ENCODE results near the gene CDKN1B. TPM values are rescaled to one million over a fixed set of nuclear protein-coding genes. Genes with fewer than 3 reads are reported as not detected.

CDKN1B gene
- polyA plus RNA-seq, 1 experiment = 23.1 TPM

DNA sequence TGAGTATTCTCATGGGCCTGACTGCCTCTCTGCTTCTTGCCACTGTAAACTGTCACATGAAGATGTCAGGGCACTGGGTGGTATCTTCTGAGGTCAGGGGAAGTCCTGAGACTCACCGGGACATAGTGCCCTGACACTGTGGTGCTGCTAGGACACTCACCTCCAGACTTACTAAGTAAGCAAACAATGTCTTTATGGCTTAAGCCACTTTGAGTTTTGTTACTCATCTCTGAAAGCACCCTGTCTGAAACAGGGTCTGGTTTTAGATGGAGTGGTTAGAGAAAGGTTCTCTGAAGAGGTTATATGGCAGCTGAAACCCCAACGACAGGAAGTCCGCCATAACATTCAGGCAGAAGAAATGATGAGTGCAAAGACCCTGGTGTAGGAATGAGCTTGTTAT is 43.9 kb upstream of the CDKN1B start:
- Histone ChIP-seq H3K9me3 (ENCODE audit: control insufficient read depth, insufficient read depth, low read length) (no peaks in the 10 kb centered on the region), H3K4me3 (ENCODE audit: low read depth, low read length) (no peak overlapping the region), H3K27ac (ENCODE audit: low read depth, low read length) (no peak overlapping the region), H3K27me3 (ENCODE audit: control insufficient read depth, insufficient read depth, low read length) (no peaks in the 10 kb centered on the region)
- TF ChIP-seq, protein P1, sequence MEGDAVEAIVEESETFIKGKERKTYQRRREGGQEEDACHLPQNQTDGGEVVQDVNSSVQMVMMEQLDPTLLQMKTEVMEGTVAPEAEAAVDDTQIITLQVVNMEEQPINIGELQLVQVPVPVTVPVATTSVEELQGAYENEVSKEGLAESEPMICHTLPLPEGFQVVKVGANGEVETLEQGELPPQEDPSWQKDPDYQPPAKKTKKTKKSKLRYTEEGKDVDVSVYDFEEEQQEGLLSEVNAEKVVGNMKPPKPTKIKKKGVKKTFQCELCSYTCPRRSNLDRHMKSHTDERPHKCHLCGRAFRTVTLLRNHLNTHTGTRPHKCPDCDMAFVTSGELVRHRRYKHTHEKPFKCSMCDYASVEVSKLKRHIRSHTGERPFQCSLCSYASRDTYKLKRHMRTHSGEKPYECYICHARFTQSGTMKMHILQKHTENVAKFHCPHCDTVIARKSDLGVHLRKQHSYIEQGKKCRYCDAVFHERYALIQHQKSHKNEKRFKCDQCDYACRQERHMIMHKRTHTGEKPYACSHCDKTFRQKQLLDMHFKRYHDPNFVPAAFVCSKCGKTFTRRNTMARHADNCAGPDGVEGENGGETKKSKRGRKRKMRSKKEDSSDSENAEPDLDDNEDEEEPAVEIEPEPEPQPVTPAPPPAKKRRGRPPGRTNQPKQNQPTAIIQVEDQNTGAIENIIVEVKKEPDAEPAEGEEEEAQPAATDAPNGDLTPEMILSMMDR (IDR thresholded peaks at IDR 0.05; ENCODE audit: low read depth, low read length) = no peak
- no peak for DNase-seq (ENCODE audit: low read depth, low spot score)
- ChIA-PET POLR2A (no interaction called here), CTCF (no interaction called here)

DNA sequence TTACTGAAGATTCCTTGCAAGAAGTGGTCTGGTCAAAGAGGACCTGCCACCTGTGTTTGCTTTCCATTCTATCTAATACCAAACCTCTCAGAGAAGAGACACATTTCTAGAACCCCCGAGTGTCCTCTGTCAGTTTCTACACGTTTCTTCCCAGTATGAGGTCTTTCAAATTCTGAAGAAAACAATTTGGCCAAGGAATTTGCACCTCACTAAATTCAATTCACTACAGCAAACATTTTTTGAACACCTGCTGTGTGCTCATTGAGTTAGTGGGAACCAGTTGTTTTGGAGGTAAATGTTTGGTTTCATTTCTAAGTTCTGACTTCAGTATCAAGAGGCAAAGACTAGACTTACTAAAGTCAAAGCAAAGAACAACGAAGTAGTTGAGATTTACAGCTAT is 40.6 kb upstream of the CDKN1B start:
- ChIA-PET CTCF (no interaction called here), POLR2A (no interaction called here)
- no peaks in the 10 kb centered on the region for H3K9me3 ChIP-seq (ENCODE audit: control insufficient read depth, insufficient read depth, low read length)
- H3K4me3 ChIP-seq (ENCODE audit: low read depth, low read length) = no peak overlapping the region
- no peak overlapping the region for H3K27ac ChIP-seq (ENCODE audit: low read depth, low read length)
- no peak for DNase-seq (ENCODE audit: low read depth, low spot score)
- TF ChIP-seq, protein P1 (IDR thresholded peaks at IDR 0.05; ENCODE audit: low read depth, low read length) = no peak
- peaks cover 2% of the 10 kb centered on the region for H3K27me3 ChIP-seq (ENCODE audit: control insufficient read depth, insufficient read depth, low read length)

DNA sequence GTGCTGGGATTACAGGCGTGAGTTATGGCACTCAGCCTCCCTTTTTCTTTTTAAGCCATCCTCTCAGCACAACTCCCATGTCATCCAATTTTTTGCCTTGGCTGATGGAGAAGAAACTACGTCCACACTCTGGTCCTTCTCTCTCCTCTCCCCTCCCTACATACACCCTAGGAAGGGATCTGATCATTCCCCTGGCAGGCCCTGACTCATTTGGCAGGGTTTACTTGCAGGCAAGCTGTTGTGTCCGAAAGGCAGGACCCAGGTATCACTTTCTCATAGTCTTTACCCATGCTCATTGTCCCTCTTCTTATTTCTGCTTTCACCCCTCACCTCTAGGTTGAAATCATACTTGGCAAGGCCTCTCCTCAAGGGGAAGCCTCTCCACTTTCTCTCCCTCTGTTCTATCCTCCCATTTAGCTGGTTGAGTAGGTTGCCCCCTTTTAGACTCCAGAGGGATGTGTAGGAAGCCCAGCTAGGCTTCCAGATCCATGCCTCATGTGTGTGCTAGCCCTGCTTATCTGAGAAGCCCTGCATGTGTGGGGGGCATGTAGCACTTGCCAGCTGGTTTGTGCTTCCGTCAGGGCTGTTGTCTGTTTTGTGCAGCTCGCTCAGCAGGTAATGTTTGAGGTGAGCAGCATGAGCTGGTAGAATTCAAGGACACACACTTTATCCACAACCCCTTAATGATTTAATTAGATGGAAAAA is 36.0 kb upstream of the CDKN1B start:
- no peak for DNase-seq (ENCODE audit: low read depth, low spot score)
- ChIA-PET CTCF (interaction anchor here (0.9 kb wide), 1 partner anchor 26 kb away, joined by 4 read pairs; no protein-coding TSS in a partner anchor), POLR2A (no interaction called here)
- TF ChIP-seq, protein P1 (IDR thresholded peaks at IDR 0.05; ENCODE audit: low read depth, low read length) = no peak
- no peaks in the 10 kb centered on the region for H3K9me3 ChIP-seq (ENCODE audit: control insufficient read depth, insufficient read depth, low read length)
- no peak overlapping the region for H3K4me3 ChIP-seq (ENCODE audit: low read depth, low read length)
- H3K27ac ChIP-seq (ENCODE audit: low read depth, low read length) = no peak overlapping the region
- peaks cover 11% of the 10 kb centered on the region for H3K27me3 ChIP-seq (ENCODE audit: control insufficient read depth, insufficient read depth, low read length)

DNA sequence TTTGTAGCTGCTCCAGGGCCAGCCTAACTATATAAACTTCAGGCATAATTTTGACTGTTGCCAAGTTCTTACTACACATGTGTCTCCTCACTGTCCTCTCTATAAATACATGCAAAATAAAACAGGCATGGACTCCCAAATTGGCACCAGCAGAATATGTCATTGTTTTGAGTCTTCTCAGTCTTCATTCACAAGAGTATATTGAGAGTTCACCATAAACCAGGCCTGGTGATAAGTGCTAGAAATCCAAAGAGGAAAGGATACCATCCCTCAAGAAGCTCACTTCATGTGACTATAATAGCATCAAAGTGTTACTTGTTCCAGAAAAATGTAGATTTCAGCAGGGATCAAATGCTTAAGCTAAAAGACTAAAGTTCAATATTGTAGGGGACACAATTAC is 34.9 kb upstream of the CDKN1B start:
- no peaks in the 10 kb centered on the region for H3K9me3 ChIP-seq (ENCODE audit: control insufficient read depth, insufficient read depth, low read length)
- POLR2A ChIA-PET = no interaction called here
- H3K27me3 ChIP-seq (ENCODE audit: control insufficient read depth, insufficient read depth, low read length) = peaks cover 11% of the 10 kb centered on the region
- TF ChIP-seq, protein P1 (IDR thresholded peaks at IDR 0.05; ENCODE audit: low read depth, low read length) = no peak
- CTCF ChIA-PET = interaction anchor here (0.9 kb wide), 1 partner anchor 27 kb away, joined by 4 read pairs; no protein-coding TSS in a partner anchor
- no peak overlapping the region for H3K27ac ChIP-seq (ENCODE audit: low read depth, low read length)
- H3K4me3 ChIP-seq (ENCODE audit: low read depth, low read length) = no peak overlapping the region
- no peak for DNase-seq (ENCODE audit: low read depth, low spot score)

DNA sequence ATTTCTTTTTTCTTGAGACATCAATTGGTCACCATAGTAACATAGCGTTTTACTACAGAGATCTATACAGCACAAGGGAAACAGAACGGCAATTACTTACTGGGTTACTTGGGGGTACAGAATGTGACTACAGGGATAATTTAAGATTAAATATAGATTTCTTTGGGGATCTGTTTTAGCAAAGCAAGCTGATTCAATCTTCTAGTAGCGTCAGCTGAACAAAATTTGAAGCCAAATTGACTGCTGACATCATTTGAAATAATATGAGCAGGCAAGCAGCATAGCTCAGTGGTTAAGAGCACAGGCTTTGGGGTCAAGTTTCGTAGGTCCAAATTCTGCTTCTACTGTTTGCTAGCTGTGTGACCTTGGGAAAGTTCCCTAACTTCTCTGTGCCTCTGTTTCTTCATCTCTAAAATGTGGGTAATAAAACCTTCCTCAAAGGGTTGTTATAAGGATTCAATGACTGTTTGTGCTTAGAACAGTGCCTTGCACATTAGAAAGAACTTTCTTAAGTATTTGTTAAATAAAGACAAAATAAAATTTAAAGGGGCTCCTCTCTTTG is 34.0 kb upstream of the CDKN1B start:
- CTCF ChIA-PET = no interaction called here
- no peak overlapping the region for H3K27ac ChIP-seq (ENCODE audit: low read depth, low read length)
- POLR2A ChIA-PET = no interaction called here

More for the DNA sequence above, 34.0 kb upstream of the CDKN1B start:
- Histone ChIP-seq H3K27me3 (ENCODE audit: control insufficient read depth, insufficient read depth, low read length) (peaks cover 11% of the 10 kb centered on the region), H3K4me3 (ENCODE audit: low read depth, low read length) (no peak overlapping the region), H3K9me3 (ENCODE audit: control insufficient read depth, insufficient read depth, low read length) (no peaks in the 10 kb centered on the region)
- TF ChIP-seq, protein P1 (IDR thresholded peaks at IDR 0.05; ENCODE audit: low read depth, low read length) = no peak
- DNase-seq (ENCODE audit: low read depth, low spot score) = no peak

All from AG04450 (cell line).